H9 (cell line): ENCODE results near the gene SUPT6H. TPM values are rescaled to one million over a fixed set of nuclear protein-coding genes. Genes with fewer than 3 reads are reported as not detected.

ENCODE experiments used
- DNase-seq: peaks from one replicate; pipeline ENCODE4 v3.0.0-alpha.2; 2017
- H2AFZ ChIP-seq: one replicate; pipeline ENCODE4 v1.6.1; 2013; ENCODE audit warnings: mild to moderate bottlenecking, low read length, control low read depth, moderate library complexity
- H2AK5ac ChIP-seq: 2 replicates; pipeline ENCODE4 v1.6.1; 2013; ENCODE audit warnings: low read length, control low read depth, mixed read lengths; ENCODE audit not compliant: insufficient read length
- H2BK120ac ChIP-seq: one replicate; pipeline ENCODE4 v1.6.1; 2013; ENCODE audit warnings: low read depth, mild to moderate bottlenecking, low read length, control low read depth, inconsistent platforms; ENCODE audit not compliant: poor library complexity, severe bottlenecking
- H2BK12ac ChIP-seq: 2 replicates; pipeline ENCODE4 v1.6.1; 2013; ENCODE audit warnings: low read length, control low read depth, mixed read lengths, low read depth; ENCODE audit not compliant: insufficient read length
- H2BK15ac ChIP-seq: 2 replicates; pipeline ENCODE4 v1.6.1; 2013; ENCODE audit warnings: low read depth, low read length, control low read depth
- H2BK20ac ChIP-seq: one replicate; pipeline ENCODE4 v1.6.1; 2013; ENCODE audit warnings: low read depth, mild to moderate bottlenecking, low read length, control low read depth, inconsistent platforms; ENCODE audit not compliant: poor library complexity, severe bottlenecking
- H2BK5ac ChIP-seq: 2 replicates; pipeline ENCODE4 v1.6.1; 2013; ENCODE audit warnings: low read length, control low read depth, mixed read lengths; ENCODE audit not compliant: insufficient read length
- H3K14ac ChIP-seq: 2 replicates; pipeline ENCODE4 v1.6.1; 2013; ENCODE audit warnings: low read length, control low read depth; ENCODE audit not compliant: insufficient read depth
- H3K18ac ChIP-seq: 2 replicates; pipeline ENCODE4 v1.6.1; 2013; ENCODE audit warnings: low read depth, mild to moderate bottlenecking, mixed read lengths, low read length, control low read depth; ENCODE audit not compliant: insufficient read length
- H3K23ac ChIP-seq: 2 replicates; pipeline ENCODE4 v1.6.1; 2013; ENCODE audit warnings: low read length, control low read depth, mixed read lengths, low read depth; ENCODE audit not compliant: insufficient read length
- H3K23me2 ChIP-seq: 2 replicates; pipeline ENCODE4 v1.6.1; 2013; ENCODE audit warnings: low read depth, mild to moderate bottlenecking, mixed read lengths, low read length, control low read depth; ENCODE audit not compliant: insufficient read length, poor library complexity, severe bottlenecking
- H3K27ac ChIP-seq: 2 replicates; pipeline ENCODE4 v1.5.1; 2013; ENCODE audit warnings: low read length, control low read depth, mixed read lengths, low read depth; ENCODE audit not compliant: insufficient read length
- H3K27me3 ChIP-seq: 2 replicates; pipeline ENCODE4 v1.6.1; 2013; ENCODE audit warnings: low read length, control low read depth, inconsistent platforms; ENCODE audit not compliant: insufficient read depth
- H3K4ac ChIP-seq: 2 replicates; pipeline ENCODE4 v1.6.1; 2013; ENCODE audit warnings: low read depth, mild to moderate bottlenecking, control low read depth, inconsistent platforms, low read length, moderate library complexity
- H3K4me1 ChIP-seq: 2 replicates; pipeline ENCODE4 v1.6.1; 2013; ENCODE audit warnings: low read length, control low read depth, inconsistent platforms; ENCODE audit not compliant: insufficient read depth
- H3K4me2 ChIP-seq: 2 replicates; pipeline ENCODE4 v1.6.1; 2013; ENCODE audit warnings: low read length, control low read depth, mixed read lengths; ENCODE audit not compliant: insufficient read length, insufficient read depth
- H3K56ac ChIP-seq: 2 replicates; pipeline ENCODE4 v1.6.1; 2013; ENCODE audit warnings: low read depth, mild to moderate bottlenecking, mixed read lengths, low read length, control low read depth; ENCODE audit not compliant: insufficient read length
- H3K79me1 ChIP-seq: 2 replicates; pipeline ENCODE4 v1.6.1; 2013; ENCODE audit warnings: low read depth, mild to moderate bottlenecking, moderate library complexity, low read length, control low read depth, inconsistent platforms; ENCODE audit not compliant: insufficient read depth, poor library complexity, severe bottlenecking
- H3K79me2 ChIP-seq: 2 replicates; pipeline ENCODE4 v1.6.1; 2013; ENCODE audit warnings: low read length, control low read depth, inconsistent platforms; ENCODE audit not compliant: insufficient read depth
- H3K9ac ChIP-seq: 2 replicates; pipeline ENCODE4 v1.6.1; 2013; ENCODE audit warnings: low read length, control low read depth, mixed read lengths; ENCODE audit not compliant: insufficient read length; ENCODE audit errors: extremely low read depth
- H3K9me3 ChIP-seq: one replicate; pipeline ENCODE4 v1.6.1; 2013; ENCODE audit warnings: low read depth, low read length, inconsistent platforms; ENCODE audit not compliant: control insufficient read depth
- H3T11ph ChIP-seq: one replicate; pipeline ENCODE4 v1.6.1; 2013; ENCODE audit warnings: mild to moderate bottlenecking, low read length, control low read depth, inconsistent platforms
- H4K20me1 ChIP-seq: one replicate; pipeline ENCODE4 v1.6.1; 2013; ENCODE audit not compliant: control insufficient read depth, insufficient read length, insufficient read depth
- H4K5ac ChIP-seq: 2 replicates; pipeline ENCODE4 v1.6.1; 2013; ENCODE audit warnings: low read depth, mild to moderate bottlenecking, mixed read lengths, low read length, control low read depth; ENCODE audit not compliant: insufficient read length
- H4K8ac ChIP-seq: replicated peaks from 2 replicates; pipeline ENCODE4 v1.6.1; 2013; ENCODE audit warnings: low read length, control low read depth, mixed read lengths, low read depth; ENCODE audit not compliant: insufficient read length
- H4K91ac ChIP-seq: 2 replicates; pipeline ENCODE4 v1.6.1; 2013; ENCODE audit warnings: low read depth, mild to moderate bottlenecking, moderate library complexity, mixed read lengths, low read length, control low read depth; ENCODE audit not compliant: insufficient read length
- H3K27ac Mint-ChIP-seq, 3 experiments: 2 replicates in 2 of 3; 3 replicates in 1 of 3; pipeline ENCODE4 v1.8.0; 2020 to 2021; ENCODE audit warnings: mixed read lengths in 3 of 3, mild to moderate bottlenecking in 1 of 3, moderate library complexity in 1 of 3
- H3K27me3 Mint-ChIP-seq: 2 replicates; pipeline ENCODE4 v1.8.0; 2021; ENCODE audit warnings: low read depth, mild to moderate bottlenecking, moderate library complexity, mixed read lengths
- H3K36me3 Mint-ChIP-seq, 3 experiments: 2 replicates in 2 of 3; 3 replicates in 1 of 3; pipeline ENCODE4 v1.8.0; 2020 to 2021; ENCODE audit warnings: low read depth in 3 of 3, mixed read lengths in 3 of 3; ENCODE audit not compliant: insufficient read depth in 1 of 3
- H3K4me1 Mint-ChIP-seq, 2 experiments: 2 replicates each; pipeline ENCODE4 v1.8.0; 2020; ENCODE audit warnings: mixed read lengths in 2 of 2
- H3K4me3 Mint-ChIP-seq, 2 experiments: 2 replicates in 1 of 2; 3 replicates in 1 of 2; pipeline ENCODE4 v1.8.0; 2020 to 2021; ENCODE audit warnings: mild to moderate bottlenecking in 2 of 2, mixed read lengths in 2 of 2, moderate library complexity in 1 of 2
- H3K9me3 Mint-ChIP-seq, 2 experiments: 2 replicates in 1 of 2; 3 replicates in 1 of 2; pipeline ENCODE4 v1.8.0; 2020; ENCODE audit warnings: mild to moderate bottlenecking in 2 of 2, mixed read lengths in 2 of 2, moderate library complexity in 1 of 2
- CTCF ChIP-seq: fragments of 200-600 bp; sonication (generic); conservative IDR thresholded peaks from 3 replicates; pipeline ENCODE4 v1.8.0; 2021; ENCODE audit warnings: antibody characterized with exemption, mild to moderate bottlenecking
- WGBS: extraction: QIAGEN DNeasy Blood & Tissue Kit; methylation state at CpG from one replicate; pipeline ENCODE4 v1.1.7; 2013; ENCODE audit warnings: missing lambda C conversion rate, low lambda C conversion rate, mixed read lengths; ENCODE audit not compliant: insufficient read length; ENCODE audit errors: extremely low coverage; 5-methylcytosine and 5-hydroxymethylcytosine counted together
- total RNA-seq: library from RNA; stranded (reverse); gene quantifications from 2 replicates; pipeline ENCODE4 v1.2.1, GENCODE V29; 2021

Gene SUPT6H
- total RNA-seq, 1 experiment from 2014 or later = 85.8 TPM

GRCh38 chr17:28744972-28745785 lies 83.2 kb downstream of the SUPT6H start:
- Histone ChIP-seq H4K5ac (peak overlapping the region; percentile 24), H2BK120ac (peak overlapping the region; percentile 93), H3K23ac (no peak overlapping the region), H4K8ac (peak overlapping the region; percentile 20), H3K27me3 (no peaks in the 10 kb centered on the region), H2BK12ac (peak overlapping the region; percentile 15), H4K20me1 (no peaks in the 10 kb centered on the region), H2BK5ac (peak overlapping the region; percentile 45), H3K27ac (peak overlapping the region; percentile 61), H3K79me1 (no peaks in the 10 kb centered on the region), H3K56ac (no peak overlapping the region), H2BK15ac (no peak overlapping the region; the same call in 1 of the 2 replicates), H3K14ac (peak overlapping the region; percentile 91), H3K4ac (peak overlapping the region; percentile 39), H3K79me2 (peaks cover 16% of the 10 kb centered on the region; the same call in 1 of the 2 replicates), H3K4me1 (peaks cover 5% of the 10 kb centered on the region; the same call in 1 of the 2 replicates), H4K91ac (peak overlapping the region; percentile 82), H3T11ph (no peak overlapping the region), H3K9ac (peak overlapping the region; percentile 95), H2AK5ac (no peak overlapping the region), H2BK20ac (no peak overlapping the region), H3K23me2 (peaks cover 15% of the 10 kb centered on the region), H2AFZ (no peak overlapping the region), H3K9me3 (no peaks in the 10 kb centered on the region), H3K4me2 (peak overlapping the region; percentile 84), H3K18ac (peak overlapping the region; percentile 94)
- peak; percentile 77 for DNase-seq
- H3K4me3 Mint-ChIP-seq = peak overlapping the region; percentile 87 to 93
- H3K4me1 Mint-ChIP-seq = peaks cover 12 to 30% of the 10 kb centered on the region in 2 experiments
- H3K36me3 Mint-ChIP-seq = peaks cover 33 to 62% (median 33%) of the 10 kb centered on the region in 3 experiments; a peak in 6 of 7 replicates
- H3K9me3 Mint-ChIP-seq = no peaks in the 10 kb centered on the region
- H3K27ac Mint-ChIP-seq = peak overlapping the region; percentile 95 to 98 (median 97)
- no peak for TF ChIP-seq CTCF
- no CpG with 5 or more reads among the region's 31 CpGs for WGBS
- no peaks in the 10 kb centered on the region; the same call in none of the 2 replicates for H3K27me3 Mint-ChIP-seq
